ENCODE results near the gene MYADM.
"Not testable (repeated sequence)": the region's sequence is repeated elsewhere in the genome, so short reads cannot be mapped to it uniquely, and the experiment has no call there.

MYADM gene

DNA sequence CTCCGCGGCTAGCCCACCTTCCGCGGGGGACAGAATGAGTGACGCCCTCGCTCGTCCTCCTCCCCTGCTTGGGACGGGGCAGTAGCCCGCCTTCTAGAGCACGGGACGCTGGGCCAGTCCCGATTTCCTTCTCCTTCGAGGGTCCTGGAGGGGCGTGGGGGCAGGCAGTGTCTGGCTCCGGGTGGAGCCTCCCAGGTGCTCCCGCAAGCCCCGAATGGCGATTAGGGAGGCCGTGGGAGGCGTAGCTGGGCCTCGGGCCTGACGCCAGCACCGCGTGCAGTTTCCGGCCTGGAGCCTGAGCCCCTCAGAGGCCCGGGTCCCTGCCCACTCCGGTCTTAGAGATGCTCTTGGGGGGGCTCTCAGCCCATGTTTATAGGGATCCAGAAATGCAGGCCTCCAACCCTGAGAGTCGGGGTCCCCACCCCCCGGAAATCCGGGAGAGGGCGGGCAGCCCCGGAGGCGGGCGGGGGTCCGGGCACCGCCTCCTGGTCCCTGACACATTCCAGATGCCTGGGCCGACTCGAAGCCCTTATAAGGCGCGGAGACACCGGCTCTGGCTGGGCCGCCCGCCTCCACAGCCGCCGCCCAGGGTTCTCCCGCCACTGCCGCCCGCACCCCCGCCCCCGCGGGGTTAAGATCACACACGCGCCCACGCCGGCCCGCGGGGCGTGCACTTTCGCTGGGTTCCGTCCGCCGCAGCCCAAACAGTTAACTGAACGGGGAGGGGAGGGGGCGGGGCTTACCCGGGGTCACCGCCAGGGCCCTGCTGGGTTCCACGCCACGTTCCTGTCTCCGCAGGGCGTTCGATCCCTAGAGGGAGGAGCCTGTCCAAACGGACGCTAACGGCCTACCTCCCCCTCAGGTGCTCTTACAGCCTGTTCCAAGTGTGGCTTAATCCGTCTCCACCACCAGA lies 1.5 kb downstream of the MYADM start:
- DNase-seq (ENCODE audit: low read depth): peak; percentile 72

DNA sequence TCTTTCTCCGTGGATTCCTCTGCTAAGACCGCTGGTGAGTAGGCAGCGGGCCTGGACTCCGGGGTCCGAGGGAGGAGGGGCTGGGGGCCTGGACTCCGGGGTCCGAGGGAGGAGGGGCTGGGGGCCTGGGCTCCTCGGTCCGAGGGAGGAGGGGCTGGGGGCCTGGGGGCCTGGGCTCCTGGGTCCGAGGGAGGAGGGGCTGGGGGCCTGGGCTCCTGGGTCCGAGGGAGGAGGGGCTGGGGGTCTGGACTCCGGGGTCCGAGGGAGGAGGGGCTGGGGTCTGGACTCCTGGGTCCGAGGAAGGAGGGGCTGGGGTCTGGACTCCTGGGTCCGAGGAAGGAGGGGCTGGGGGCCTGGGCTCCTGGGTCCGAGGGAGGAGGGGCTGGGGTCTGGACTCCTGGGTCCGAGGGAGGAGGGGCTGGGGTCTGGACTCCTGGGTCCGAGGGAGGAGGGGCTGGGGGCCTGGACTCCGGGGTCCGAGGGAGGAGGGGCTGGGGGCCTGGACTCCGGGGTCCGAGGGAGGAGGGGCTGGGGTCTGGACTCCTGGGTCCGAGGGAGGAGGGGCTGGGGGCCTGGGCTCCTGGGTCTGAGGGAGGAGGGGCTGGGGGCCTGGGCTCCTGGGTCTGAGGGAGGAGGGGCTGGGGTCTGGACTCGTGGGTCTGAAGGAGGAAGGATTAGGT lies 2.3 kb downstream of the MYADM start:
- DNase-seq (ENCODE audit: low read depth): not testable (repeated sequence)

DNA sequence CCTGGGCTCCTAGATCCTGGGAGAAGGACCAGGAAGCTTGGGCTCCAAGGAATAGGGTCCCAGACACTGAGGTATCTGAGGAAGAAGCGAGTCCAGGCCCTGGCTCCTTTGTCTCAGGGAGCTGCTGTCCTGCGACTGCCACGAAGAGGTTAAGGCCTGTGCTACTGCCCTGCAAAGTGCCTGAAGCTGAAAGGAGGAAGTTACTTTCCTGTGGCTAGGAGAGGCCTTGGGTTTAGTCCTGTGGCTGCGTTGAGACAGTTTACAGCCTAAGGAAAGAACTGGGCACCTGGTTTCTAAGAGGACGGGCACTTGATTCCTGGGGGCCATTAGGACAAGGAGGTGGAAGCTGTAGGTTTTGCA lies 2.8 kb downstream of the MYADM start:
- DNase-seq (ENCODE audit: low read depth): no peak

DNA sequence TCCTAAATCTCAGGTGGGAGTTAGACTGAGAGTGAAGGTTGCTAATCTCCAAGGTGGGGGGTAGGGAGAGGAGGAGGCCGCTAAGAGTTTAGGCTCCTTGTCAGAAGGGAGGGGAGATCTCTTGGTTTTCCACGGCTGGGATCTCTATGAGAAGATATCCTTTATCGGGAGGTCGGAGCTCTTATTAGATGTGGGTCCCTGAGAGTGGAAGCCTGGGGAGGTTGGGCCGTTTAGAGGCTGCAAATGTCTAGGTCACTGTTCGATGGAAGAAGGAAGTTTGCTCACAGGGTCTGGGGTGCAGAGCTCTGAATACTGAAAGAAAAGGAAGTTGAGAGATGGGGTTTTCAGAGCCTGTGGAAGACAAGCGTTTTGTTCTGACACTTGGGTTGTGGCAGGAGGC lies 3.8 kb downstream of the MYADM start:
- no peak for DNase-seq (ENCODE audit: low read depth)

DNA sequence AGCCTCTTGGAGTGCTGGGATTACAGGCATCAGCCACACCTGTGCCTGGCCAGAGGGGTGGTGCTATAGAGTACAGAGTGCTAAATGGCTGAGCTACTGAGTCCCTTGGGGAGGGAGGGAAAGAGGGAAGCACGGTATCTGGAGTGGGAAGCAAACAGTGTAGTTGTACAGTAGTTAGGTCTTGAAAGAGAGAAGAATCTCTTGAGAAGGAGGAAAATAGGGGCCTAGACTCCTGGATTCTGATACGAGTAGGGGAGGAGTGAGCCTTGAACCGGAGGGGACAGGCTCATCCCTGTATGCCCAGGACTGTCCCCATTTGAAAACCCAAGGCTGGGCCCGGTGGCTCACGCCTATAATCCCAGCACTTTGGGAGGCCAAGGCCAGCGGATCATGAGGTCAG lies 5.1 kb downstream of the MYADM start:
- DNase-seq (ENCODE audit: low read depth): no peak

DNA sequence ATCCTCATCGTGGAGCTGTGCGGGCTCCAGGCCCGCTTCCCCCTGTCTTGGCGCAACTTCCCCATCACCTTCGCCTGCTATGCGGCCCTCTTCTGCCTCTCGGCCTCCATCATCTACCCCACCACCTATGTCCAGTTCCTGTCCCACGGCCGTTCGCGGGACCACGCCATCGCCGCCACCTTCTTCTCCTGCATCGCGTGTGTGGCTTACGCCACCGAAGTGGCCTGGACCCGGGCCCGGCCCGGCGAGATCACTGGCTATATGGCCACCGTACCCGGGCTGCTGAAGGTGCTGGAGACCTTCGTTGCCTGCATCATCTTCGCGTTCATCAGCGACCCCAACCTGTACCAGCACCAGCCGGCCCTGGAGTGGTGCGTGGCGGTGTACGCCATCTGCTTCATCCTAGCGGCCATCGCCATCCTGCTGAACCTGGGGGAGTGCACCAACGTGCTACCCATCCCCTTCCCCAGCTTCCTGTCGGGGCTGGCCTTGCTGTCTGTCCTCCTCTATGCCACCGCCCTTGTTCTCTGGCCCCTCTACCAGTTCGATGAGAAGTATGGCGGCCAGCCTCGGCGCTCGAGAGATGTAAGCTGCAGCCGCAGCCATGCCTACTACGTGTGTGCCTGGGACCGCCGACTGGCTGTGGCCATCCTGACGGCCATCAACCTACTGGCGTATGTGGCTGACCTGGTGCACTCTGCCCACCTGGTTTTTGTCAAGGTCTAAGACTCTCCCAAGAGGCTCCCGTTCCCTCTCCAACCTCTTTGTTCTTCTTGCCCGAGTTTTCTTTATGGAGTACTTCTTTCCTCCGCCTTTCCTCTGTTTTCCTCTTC lies 6.3 kb downstream of the MYADM start:
- DNase-seq (ENCODE audit: low read depth): no peak

DNA sequence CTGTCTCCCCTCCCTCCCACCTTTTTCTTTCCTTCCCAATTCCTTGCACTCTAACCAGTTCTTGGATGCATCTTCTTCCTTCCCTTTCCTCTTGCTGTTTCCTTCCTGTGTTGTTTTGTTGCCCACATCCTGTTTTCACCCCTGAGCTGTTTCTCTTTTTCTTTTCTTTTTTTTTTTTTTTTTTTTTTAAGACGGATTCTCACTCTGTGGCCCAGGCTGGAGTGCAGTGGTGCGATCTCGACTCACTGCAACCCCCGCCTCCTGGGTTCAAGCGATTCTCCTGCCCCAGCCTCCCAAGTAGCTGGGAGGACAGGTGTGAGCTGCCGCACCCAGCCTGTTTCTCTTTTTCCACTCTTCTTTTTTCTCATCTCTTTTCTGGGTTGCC lies 6.9 kb downstream of the MYADM start:
- no peak for DNase-seq (ENCODE audit: low read depth)

DNA sequence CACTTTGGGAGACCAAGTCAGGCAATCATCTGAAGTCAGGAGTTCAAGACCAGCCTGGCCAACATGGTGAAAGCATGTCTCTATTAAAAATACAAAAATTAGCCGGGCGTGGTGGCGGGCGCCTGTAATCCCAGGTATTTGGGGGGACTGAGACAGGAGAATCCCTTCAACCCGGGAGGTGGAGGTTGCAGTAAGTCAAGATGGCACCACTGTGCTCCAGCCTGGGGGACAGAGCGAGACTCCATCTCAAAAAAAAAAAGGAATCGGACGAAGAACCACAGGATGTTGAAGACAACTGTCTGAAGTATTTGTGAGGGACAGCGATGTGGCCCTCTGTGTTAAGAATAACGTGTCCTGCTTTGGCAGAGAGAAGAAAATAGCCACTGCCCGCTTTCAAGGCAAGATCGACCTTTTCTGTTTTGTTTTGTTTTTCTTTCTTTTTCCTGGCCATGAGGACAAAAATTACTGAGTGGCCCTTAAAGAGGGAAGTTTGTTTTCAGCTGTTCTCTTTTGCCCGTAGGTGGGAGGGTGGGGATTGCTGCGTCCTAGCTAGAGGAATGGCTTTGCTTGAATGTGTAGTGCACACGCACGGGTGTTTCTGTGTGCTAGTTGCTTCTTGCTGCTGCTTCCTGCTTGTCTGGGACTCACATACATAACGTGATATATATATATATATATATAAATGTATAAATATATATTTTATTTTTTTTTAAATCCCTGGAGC lies 8.1 kb downstream of the MYADM start:
- DNase-seq (ENCODE audit: low read depth): no peak

DNA sequence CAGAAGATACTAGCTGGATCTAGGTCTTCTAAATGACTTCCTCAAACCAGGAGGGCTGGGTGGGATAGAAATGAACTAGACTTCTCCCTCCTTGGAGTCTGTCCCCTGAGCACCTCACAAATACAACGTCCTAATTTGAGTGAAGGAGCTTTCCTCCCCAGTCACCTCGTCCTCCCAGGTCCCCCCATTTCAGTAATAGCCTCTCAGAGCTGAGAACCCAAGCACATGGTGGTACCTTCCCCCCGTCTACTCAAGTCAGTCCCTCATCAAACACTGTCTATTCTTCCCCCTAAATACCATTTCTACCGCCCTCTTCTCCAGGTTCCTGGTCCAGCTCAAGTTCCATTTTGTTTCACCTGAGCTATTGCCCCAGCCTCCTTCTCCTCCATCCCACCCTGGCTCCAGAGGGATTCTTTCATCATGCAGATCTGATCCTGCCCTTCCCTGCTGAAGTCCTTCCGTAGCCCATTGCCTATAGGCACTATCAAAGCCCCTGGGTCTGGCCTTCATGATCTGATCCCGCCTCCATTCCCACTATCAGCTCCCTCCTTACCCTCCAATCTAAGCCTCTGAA lies 9.1 kb downstream of the MYADM start:
- DNase-seq (ENCODE audit: low read depth): no peak

DNA sequence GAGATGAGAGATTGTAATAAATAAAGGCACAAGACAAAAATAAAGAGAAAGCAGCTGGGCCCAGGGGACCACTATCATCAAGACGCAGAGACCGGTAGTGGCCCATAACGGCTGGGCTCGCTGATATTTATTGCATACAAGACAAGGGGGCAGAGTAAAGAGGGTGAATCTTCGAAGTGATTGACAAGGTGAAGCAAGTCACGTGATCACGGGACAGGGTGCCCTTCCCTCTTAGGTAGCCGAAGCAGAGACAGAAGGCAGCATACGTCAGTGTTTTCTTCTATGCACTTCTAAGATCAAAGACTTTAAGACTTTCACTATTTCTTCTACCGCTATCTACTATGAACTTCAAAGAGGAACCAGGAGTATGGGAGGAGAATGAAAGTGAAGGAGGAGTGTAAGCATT lies 9.7 kb downstream of the MYADM start:
- DNase-seq (ENCODE audit: low read depth): no peak

DNA sequence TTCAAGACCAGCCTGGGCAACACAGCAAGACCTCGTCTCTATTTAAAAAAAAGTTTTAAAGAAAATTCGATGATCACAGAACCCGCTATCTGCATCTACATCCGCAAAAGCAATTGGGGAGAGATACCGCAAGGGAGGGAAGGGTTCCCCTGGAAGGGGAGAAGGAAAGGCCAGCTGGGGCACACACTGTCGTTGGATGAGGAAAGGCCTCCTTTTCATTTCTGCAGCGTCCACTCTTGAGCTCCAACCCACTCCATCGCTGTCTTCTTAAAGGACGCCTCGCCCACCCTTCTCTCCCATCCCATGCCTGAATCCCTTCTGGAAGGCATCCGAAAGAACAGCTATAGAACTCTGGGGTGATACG lies 11.1 kb downstream of the MYADM start:
- DNase-seq (ENCODE audit: low read depth): no peak

DNA sequence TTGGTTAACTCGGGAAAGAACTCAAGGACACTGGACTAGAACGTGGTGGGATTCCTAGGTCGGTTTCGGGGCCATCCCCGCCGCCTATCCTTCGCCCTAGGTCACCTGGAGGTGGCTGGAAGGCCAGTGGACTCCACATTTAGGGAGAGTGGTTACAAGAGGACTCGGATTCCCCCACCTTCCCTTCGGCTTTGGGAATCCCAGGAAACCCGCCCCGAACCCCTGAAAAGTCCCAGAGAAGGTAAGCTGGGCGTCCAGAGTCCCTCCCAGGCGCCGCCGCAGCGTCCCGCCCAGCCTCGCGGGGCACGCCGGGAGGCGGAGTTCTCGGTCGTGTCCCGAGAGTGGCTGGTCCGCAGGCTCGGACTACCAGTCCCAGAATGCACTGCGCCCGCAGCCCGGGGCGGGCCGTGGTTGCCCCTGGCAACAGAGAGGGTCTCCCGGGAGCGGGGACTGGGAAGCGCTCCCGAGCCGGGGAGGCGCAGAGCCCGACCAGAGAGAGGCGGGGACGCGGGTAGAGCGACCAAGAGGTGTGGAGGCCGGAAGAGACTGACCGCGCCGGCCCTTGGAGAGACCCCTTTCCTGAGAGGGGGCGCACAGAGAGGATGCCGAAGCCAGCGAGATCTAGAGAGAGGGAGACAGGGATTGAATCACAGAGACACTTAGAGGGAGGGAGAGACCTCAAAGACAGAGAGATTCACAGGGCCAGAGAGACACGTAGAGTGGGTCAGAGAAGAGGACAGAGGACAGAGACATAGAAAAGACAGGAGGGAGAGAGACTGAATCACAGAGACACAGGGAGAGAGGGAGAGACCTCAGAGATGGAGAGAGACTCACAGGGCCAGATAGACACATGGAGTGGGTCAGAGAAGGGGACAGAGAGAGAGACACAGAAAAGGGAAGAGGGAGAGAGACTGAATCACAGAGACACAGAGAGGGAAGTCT lies 11.7 kb downstream of the MYADM start:
- DNase-seq (ENCODE audit: low read depth): no peak

DNA sequence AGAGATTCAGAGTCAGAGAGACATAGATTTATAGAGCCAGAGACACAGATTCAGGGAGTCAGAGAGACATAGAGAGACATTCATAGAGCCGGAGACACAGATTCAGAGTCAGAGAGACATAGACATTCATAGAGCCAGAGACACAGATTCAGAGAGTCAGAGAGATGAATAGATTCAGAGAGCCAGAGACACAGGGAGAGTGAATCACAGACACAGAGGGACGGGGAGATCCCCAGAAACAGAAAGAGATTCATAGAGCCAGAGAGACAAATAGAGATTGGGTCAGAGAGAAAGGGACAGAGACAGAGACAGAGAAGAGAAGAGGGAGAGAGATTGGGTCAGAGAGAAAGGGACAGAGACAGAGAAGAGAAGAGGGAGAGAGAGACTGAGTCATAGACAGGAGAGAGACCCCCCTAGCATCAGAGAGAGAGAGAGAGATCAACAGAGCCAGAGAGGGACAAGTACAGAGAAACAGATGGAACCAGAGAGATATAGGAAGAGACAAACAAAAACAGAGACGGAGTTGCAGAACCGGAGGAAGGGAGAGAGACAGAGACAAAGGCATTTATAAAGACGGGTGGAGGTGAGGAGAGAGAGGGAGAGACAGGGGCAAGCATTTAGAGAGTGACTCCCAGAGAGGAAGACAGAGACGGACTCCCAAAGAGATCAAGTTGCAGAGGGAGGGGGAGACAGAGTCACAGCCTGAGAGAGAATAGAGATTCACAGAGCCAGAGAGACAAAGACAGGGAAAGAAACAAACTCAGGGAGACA lies 13.2 kb downstream of the MYADM start:
- no peak for DNase-seq (ENCODE audit: low read depth)

DNA sequence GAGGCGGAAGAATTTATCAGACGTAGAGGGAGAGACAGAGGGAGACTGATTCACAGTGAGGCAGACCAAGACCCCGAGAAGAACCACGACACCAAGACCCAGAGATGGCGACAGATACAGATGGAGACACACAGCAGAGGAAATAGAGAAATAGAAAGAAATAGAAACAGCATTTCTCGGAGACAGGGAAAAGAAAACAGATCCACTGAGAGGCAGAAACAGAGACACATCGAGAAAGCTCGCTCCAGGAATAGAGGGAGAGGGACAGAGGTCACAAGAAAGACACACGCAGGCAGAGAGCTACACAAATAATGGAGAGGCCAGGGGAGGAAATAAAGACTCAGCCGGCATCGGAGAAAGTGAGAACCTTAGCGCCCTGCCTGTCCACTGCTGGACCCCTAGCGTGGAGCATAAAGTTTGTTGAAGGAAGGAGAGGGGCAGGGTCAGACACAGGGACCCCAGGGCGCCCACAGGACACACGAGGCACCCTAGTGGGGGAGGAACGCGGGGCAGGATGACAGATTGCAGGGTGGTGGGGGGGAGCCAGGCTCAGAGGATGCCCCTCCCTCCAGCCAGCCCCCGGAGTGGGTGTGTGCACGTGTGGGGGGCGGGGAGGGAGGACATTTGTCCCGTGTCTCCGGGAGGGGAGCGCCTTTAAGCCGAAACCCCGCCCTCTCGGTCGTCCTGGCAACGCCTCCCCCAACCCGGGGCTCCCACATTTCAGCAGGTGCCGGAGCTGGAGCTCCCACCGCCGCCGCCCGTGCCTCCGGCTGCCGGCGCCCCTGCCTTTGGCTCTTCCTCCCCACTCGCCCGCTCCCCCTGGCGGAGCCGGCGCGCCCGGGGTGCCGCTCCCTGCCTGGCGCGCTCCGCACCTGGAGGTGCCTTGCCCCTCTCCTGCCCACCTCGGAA lies 14.1 kb downstream of the MYADM start, which contains the start of gene PRKCG:
TSS of gene PRKCG (plus strand) at position 716 of the 909 bp plus-strand sequence. CDS start 298 bp downstream, outside the sequence.
- DNase-seq (ENCODE audit: low read depth): no peak

DNA sequence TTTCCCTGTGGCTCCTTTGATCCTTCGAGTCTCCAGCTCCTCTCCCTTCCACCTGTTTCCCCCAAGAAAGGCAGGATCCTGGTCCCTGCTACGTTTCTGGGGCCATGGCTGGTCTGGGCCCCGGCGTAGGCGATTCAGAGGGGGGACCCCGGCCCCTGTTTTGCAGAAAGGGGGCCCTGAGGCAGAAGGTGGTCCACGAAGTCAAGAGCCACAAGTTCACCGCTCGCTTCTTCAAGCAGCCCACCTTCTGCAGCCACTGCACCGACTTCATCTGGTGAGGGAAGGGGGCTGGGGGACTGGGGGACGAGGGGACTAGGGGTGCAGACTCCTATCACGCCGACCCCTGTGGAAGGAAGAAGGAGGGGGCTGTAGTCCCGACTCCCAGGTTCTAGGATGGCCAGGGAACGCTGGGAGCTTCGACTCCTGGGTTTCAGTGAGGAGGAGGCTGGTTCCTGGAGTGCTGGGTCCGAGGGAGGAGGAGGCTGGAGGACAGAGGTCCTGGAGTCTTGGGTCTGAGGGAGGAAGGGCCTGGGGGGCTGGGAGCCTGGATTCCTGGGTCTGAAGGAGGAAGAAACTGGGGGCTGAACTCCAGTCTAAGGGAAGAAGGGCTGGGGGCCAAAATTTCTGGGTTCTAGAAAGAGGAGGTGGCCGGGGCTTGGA lies 14.8 kb downstream of the MYADM start:
- DNase-seq (ENCODE audit: low read depth): no peak

DNA sequence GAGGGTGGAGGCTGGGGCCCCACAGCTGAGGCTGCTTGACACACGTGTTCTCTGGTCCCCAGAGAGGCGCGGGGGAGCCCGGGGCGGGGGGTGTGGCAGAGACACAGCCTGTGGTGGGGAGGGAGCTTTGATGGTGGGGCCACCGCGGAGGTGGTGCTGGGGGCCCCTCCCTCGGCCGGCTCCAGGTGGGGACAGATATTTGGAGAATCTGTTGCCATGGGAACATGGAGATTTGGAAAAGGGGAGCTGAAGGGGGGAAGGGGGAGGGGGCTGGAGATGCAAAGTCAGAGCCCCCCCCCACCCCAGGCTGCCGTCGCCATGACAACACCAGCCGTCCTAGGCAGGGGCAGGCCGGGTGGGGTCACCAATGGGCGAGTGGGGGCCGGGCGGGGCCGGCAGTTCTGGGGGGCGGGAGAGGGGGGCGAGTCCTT lies 15.6 kb downstream of the MYADM start:
- no peak for DNase-seq (ENCODE audit: low read depth)

DNA sequence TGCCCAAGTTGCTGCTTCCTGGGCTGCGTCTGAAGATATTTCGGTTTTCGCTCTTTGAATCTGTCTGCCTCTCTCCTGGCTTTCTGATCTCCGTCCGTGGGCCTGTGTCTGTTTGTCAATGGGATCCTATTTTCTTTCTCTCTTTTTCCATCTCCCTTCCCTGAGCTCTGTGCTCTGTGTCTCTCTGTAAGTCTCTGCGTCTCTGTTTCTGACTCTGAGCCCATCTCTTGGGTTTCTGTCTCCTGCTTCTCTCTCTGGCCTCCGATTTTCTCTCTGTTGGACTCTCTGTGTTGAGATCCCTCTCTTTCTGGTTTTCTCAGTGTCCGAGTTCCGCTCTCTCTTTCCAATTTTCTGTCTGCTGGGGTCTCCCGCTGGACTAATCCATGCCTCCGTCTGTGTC lies 16.1 kb downstream of the MYADM start:
- no peak for DNase-seq (ENCODE audit: low read depth)

DNA sequence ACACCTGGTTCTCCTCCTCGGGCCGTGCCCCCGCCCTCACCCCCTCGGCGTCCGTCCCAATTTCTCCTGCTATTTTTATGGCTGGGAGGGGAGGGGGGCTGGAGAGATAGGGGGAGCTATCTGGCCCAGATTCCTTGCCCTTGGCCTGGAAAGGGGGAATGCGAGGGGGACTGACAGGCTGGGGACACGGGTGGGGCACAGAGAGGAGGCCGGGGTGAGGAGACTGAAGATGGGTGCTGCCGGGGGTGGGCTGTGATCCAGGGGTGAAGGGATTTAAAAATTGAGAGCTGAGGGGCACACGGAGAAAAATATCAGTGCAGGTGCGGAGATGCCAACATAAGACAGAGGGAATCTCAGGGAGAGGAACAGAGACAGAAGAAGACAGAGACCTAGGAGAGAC lies 16.6 kb downstream of the MYADM start:
- DNase-seq (ENCODE audit: low read depth): no peak

All from GM04504 (cell line).